K562 (cell line): Measurements from ENCODE around the gene SGTB. TPM values are rescaled to one million over a fixed set of nuclear protein-coding genes. Genes with fewer than 3 reads are reported as not detected.
A peak's percentile ranks its signal among the peaks of the same experiment; 100 is the strongest.

Experiments used
- ATAC-seq: fragments of 200-7000 bp; cut with Tn5 transposase; 3 replicates; pipeline ENCODE4 v1.9.1; 2020; ENCODE audit warnings: moderate library complexity
- BruUV-seq: library from RNA; stranded (reverse); fragments of 400-500 nt; replicated peaks from 2 replicates; lab custom pipeline; 2021; lab: Mats Ljungman, UMichigan
- CTCF ChIA-PET: fragments of 300-600 bp; formaldehyde crosslinking; extraction: SDS; loops from one replicate; lab custom pipeline; 2021; ENCODE audit warnings: low intra/inter-chr PET ratio; lab: Yijun Ruan, JAX
- POLR2A ChIA-PET: fragments of 300-600, 350-650 bp; sonication (Branson Sonifier 250); formaldehyde crosslinking; extraction: SDS; loops from one replicate; lab custom pipeline; 2021; ENCODE audit warnings: antibody characterized with exemption, inconsistent platforms; lab: Yijun Ruan, JAX
- DNase-seq, 4 experiments: peaks; one replicate each; pipeline versions ENCODE4 v3.0.0 to v3.0.0-alpha.2; 2011 to 2018; ENCODE audit warnings: low spot score in 3 of 4, mixed read lengths in 3 of 4; ENCODE audit errors: extremely low read depth in 1 of 4
- FAIRE-seq: peaks from 2 replicates; lab custom pipeline; 2011; peaks lifted over from hg19 to GRCh38; lab: Jason Lieb, UNC
- H2AFZ ChIP-seq: 2 replicates; pipeline ENCODE4 v1.6.0; 2011; ENCODE audit warnings: low read depth, low read length, control low read depth, inconsistent platforms
- H3K27ac ChIP-seq: fragments of 200-600 bp; 3 replicates; pipeline ENCODE4 v1.8.0; 2011; ENCODE audit warnings: low read depth, mild to moderate bottlenecking, control low read depth, inconsistent platforms, low read length, moderate library complexity, mixed read lengths; ENCODE audit errors: extremely low read depth
- H3K27me3 ChIP-seq, 2 experiments: fragments of 300-600 bp in 1 of 2; 2 replicates in 1 of 2; 3 replicates in 1 of 2; pipeline versions ENCODE4 v1.6.0 to v1.8.0; 2011; ENCODE audit warnings: inconsistent platforms in 2 of 2, low read length in 2 of 2, mild to moderate bottlenecking in 1 of 2, mixed read lengths in 1 of 2, moderate library complexity in 1 of 2; ENCODE audit not compliant: control insufficient read depth in 2 of 2, insufficient read depth in 2 of 2
- H3K36me3 ChIP-seq: fragments of 300-600 bp; 3 replicates; pipeline ENCODE4 v1.8.0; 2011; ENCODE audit warnings: mild to moderate bottlenecking, low read length, inconsistent platforms; ENCODE audit not compliant: control insufficient read depth, insufficient read depth
- H3K4me1 ChIP-seq, 2 experiments: fragments of 200-600 bp in 1 of 2; replicated peaks in 1 of 2; 2 replicates in 1 of 2; 3 replicates in 1 of 2; pipeline versions ENCODE4 v1.5.1 to v1.8.0; 2011; ENCODE audit warnings: inconsistent platforms in 2 of 2, low read length in 2 of 2, mild to moderate bottlenecking in 1 of 2, mixed read lengths in 1 of 2, moderate library complexity in 1 of 2; ENCODE audit not compliant: control insufficient read depth in 2 of 2, insufficient read depth in 2 of 2
- H3K4me2 ChIP-seq: 2 replicates; pipeline ENCODE4 v1.6.1; 2011; ENCODE audit warnings: low read length, control low read depth, inconsistent platforms, mixed read lengths; ENCODE audit not compliant: insufficient read depth
- H3K4me3 ChIP-seq: fragments of 200-600 bp; sonication (generic), shearing (Covaris generic); 2 replicates; pipeline ENCODE4 v1.5.1; 2016; ENCODE audit warnings: control low read depth, inconsistent platforms
- H3K79me2 ChIP-seq: fragments of 200-600 bp; 3 replicates; pipeline ENCODE4 v1.8.0; 2011; ENCODE audit warnings: low read length, inconsistent platforms; ENCODE audit not compliant: control insufficient read depth, insufficient read depth
- H3K9ac ChIP-seq, 2 experiments: 2 replicates each; pipeline versions ENCODE4 v1.6.0 to v1.6.1; 2011; ENCODE audit warnings: low read depth in 2 of 2, low read length in 2 of 2, control low read depth in 1 of 2, inconsistent platforms in 1 of 2, mild to moderate bottlenecking in 1 of 2, mixed read lengths in 1 of 2; ENCODE audit not compliant: insufficient read depth in 1 of 2
- H3K9me1 ChIP-seq: one replicate; pipeline ENCODE4 v1.6.0; 2011; ENCODE audit warnings: inconsistent platforms, mild to moderate bottlenecking, low read length, moderate library complexity; ENCODE audit not compliant: control insufficient read depth, insufficient read depth
- H3K9me3 ChIP-seq: replicated peaks from 2 replicates; pipeline ENCODE4 v1.5.1; 2011; ENCODE audit warnings: low read depth, low read length, inconsistent platforms; ENCODE audit not compliant: control insufficient read depth, insufficient read depth
- H4K20me1 ChIP-seq: replicated peaks from 2 replicates; pipeline ENCODE4 v1.6.1; 2011; ENCODE audit warnings: low read length, inconsistent platforms, mixed read lengths; ENCODE audit not compliant: control insufficient read depth, insufficient read depth
- CTBP1 ChIP-seq: fragments of 450-650 bp; IDR thresholded peaks from 2 replicates; pipeline ENCODE4 v1.6.1; 2016; ENCODE audit warnings: borderline replicate concordance
- HSF4 ChIP-seq: fragments of 250-450 bp; sonication (Bioruptor Pico); IDR thresholded peaks from 2 replicates; pipeline ENCODE4 v2.1.2; 2022; ENCODE audit warnings: mild to moderate bottlenecking, moderate library complexity, borderline replicate concordance
- KLF16 ChIP-seq: IDR thresholded peaks from 2 replicates; pipeline ENCODE4 v1.6.1; 2016; ENCODE audit warnings: antibody characterized with exemption
- NUFIP1 ChIP-seq: fragments of 450-650 bp; IDR thresholded peaks from 2 replicates; pipeline ENCODE4 v1.6.1; 2018; ENCODE audit not compliant: partially characterized antibody
- PHF20 ChIP-seq: fragments of 450-650 bp; IDR thresholded peaks from 2 replicates; pipeline ENCODE4 v1.6.1; 2018; ENCODE audit not compliant: partially characterized antibody
- RBM17 ChIP-seq: fragments of 200-400 bp; formaldehyde crosslinking; IDR thresholded peaks from 2 replicates; pipeline ENCODE4 v1.6.1; 2017; ENCODE audit warnings: low read depth, mild to moderate bottlenecking, low read length, borderline replicate concordance
- ZNF764 ChIP-seq: fragments of 250-450 bp; sonication (Bioruptor Pico); IDR thresholded peaks from 2 replicates; pipeline ENCODE4 v1.4.0; 2020; ENCODE audit warnings: low read depth, mild to moderate bottlenecking, moderate library complexity
- WGBS: fragments of 100-300 bp; shearing (Covaris generic); methylation state at CpG from one replicate; pipeline ENCODE4 v1.1.6; 2016; ENCODE audit warnings: low coverage, mixed read lengths; ENCODE audit not compliant: insufficient coverage; ENCODE audit errors: missing lambda C conversion rate; 5-methylcytosine and 5-hydroxymethylcytosine counted together
- in situ Hi-C: fragments of 300-500 bp; cut with MboI; formaldehyde crosslinking; loops from 4 replicates; pipeline ENCODE4 v1.15.0; 2018; ENCODE audit warnings: inconsistent platforms, mixed read lengths
- intact Hi-C: fragments of 100-400 bp; cut with micrococcal nuclease; formaldehyde crosslinking; loops from 2 replicates; pipeline ENCODE4 v1.14.2; 2022
- polyA plus RNA-seq, 8 experiments: library from polyadenylated mRNA; depleted of rRNA in 4 of 8; stranded (reverse) in 5 of 8; unstranded in 3 of 8; fragments of >200 nt; fragmentation: Nextera tagmentation in 2 of 8; fragmentation: Illumina TruSeq in 1 of 8; extraction: Ambion mirVana in 2 of 8; extraction: Trizol in 1 of 8; gene quantifications; 2 replicates each; pipeline versions ENCODE4 v1.2.1 to v1.2.3, GENCODE V29; 2011 to 2014; ENCODE audit warnings: inconsistent platforms in 1 of 8, missing spikeins in 1 of 8
- total RNA-seq, 7 experiments: library from RNA; depleted of rRNA in 6 of 7; stranded (reverse); fragments of >200 nt in 6 of 7; fragmentation: Illumina TruSeq in 2 of 7; extraction: Trizol in 2 of 7; gene quantifications; 2 replicates each; pipeline versions ENCODE4 v1.2.1 to v1.2.3, GENCODE V29; 2011 to 2021; ENCODE audit warnings: low replicate concordance in 1 of 7
- TF ChIP-seq, protein P1 (sequence below): fragments of 450-650 bp; IDR thresholded peaks from 2 replicates; pipeline ENCODE4 v1.7.0; 2016; ENCODE audit warnings: borderline replicate concordance
- TF ChIP-seq, protein P2 (sequence below): fragments of 250-450 bp; sonication (Bioruptor Pico); IDR thresholded peaks from 2 replicates; pipeline ENCODE4 v1.8.0; 2021; ENCODE audit warnings: borderline replicate concordance, mild to moderate bottlenecking, moderate library complexity; ENCODE audit not compliant: poor library complexity, severe bottlenecking
- TF ChIP-seq, protein P3 (sequence below), 2 experiments: fragments of 450-650 bp in 1 of 2; sonication (generic) in 1 of 2; formaldehyde crosslinking; conservative IDR thresholded peaks; 2 replicates each; pipeline versions ENCODE4 v1.4.0 to v1.8.1; 2020 to 2022; ENCODE audit warnings: mild to moderate bottlenecking in 1 of 2, missing genetic modification reagents in 1 of 2
- TF ChIP-seq, protein P4 (sequence below): fragments of 250-450 bp; sonication (Bioruptor Pico); IDR thresholded peaks from 2 replicates; pipeline ENCODE4 v1.4.0; 2020; ENCODE audit warnings: borderline replicate concordance

SGTB gene
- total and polyA plus RNA-seq, 9 of the 15 experiments (the other 6 are each of a cell fraction or from before 2014, with no cell fraction given): 1.3 to 8.4 (median 4.8) TPM

DNA sequence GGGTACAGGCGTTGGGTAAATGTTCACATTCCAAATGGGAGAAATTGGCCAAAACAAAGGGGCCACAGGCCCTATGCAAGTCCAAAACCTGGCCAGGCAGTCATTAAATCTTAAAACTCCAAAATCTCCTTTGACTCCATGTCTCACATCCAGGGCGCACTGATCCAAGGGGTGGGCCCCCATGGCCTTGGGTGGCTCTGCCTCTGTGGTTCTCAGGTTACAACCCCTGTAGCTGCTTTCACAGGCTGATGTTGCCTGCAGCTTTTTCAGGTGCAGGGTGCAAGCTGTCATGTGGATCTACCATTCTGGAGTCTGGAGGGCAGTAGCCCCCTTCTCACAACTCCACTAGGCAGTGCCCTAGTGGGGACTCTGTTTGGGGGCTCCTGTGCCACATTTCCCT, 44.9 kb upstream of the SGTB start (continued):
- TF ChIP-seq, protein P1, sequence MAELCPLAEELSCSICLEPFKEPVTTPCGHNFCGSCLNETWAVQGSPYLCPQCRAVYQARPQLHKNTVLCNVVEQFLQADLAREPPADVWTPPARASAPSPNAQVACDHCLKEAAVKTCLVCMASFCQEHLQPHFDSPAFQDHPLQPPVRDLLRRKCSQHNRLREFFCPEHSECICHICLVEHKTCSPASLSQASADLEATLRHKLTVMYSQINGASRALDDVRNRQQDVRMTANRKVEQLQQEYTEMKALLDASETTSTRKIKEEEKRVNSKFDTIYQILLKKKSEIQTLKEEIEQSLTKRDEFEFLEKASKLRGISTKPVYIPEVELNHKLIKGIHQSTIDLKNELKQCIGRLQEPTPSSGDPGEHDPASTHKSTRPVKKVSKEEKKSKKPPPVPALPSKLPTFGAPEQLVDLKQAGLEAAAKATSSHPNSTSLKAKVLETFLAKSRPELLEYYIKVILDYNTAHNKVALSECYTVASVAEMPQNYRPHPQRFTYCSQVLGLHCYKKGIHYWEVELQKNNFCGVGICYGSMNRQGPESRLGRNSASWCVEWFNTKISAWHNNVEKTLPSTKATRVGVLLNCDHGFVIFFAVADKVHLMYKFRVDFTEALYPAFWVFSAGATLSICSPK: no peak
- TF ChIP-seq CTBP1 (no peak), ZNF764 (CRISPR knock-in tag) (no peak), RBM17 (no peak)
- TF ChIP-seq, all 486 proteins: peak for 0

DNA sequence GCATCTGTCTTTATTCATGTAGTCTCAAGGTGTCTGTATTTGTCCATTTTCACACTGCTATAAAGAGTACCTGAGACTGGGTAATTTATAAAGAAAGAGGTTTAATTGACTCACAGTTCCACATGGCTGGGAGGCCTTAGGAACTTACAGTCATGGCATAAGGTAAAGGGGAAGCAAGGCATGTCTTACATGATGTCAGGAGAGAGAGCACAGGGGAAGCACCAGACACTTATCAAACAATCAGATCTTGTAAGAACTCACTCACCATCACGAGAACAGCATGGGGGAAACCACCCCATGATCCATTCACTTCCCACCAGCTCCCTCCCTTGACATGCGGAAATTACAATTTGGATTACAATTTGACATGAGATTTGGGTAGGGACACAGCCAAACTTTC, 44.3 kb upstream of the SGTB start:
- DNase-seq (no peak), ATAC-seq (no peak), FAIRE-seq (peak; percentile 64)
- intact Hi-C loops: no loop called here
- Histone ChIP-seq H3K9me1 (no peaks in the 10 kb centered on the region), H3K4me2 (no peak overlapping the region), H3K4me3 (no peak overlapping the region), H3K27ac (no peak overlapping the region), H3K79me2 (no peaks in the 10 kb centered on the region), H3K27me3 (no peaks in the 10 kb centered on the region), H3K9ac (no peak overlapping the region), H2AFZ (no peak overlapping the region), H3K9me3 (no peaks in the 10 kb centered on the region; the same call in 1 of the 2 replicates), H3K36me3 (peaks cover 21% of the 10 kb centered on the region; the same call in 2 of the 3 replicates), H3K4me1 (no peaks in the 10 kb centered on the region), H4K20me1 (no peaks in the 10 kb centered on the region)
- BruUV-seq: no TSS peak
- 77% methylated on average over 2 of the region's 2 CpGs for WGBS
- ChIA-PET CTCF (no interaction called here), POLR2A (no interaction called here)
- TF ChIP-seq, protein P2, sequence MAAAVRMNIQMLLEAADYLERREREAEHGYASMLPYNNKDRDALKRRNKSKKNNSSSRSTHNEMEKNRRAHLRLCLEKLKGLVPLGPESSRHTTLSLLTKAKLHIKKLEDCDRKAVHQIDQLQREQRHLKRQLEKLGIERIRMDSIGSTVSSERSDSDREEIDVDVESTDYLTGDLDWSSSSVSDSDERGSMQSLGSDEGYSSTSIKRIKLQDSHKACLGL (CRISPR knock-in tag): no peak
- TF ChIP-seq KLF16 (no peak), PHF20 (no peak), HSF4 (no peak), NUFIP1 (no peak)
- TF ChIP-seq, protein P3, sequence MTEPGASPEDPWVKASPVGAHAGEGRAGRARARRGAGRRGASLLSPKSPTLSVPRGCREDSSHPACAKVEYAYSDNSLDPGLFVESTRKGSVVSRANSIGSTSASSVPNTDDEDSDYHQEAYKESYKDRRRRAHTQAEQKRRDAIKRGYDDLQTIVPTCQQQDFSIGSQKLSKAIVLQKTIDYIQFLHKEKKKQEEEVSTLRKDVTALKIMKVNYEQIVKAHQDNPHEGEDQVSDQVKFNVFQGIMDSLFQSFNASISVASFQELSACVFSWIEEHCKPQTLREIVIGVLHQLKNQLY (CRISPR knock-in tag; conservative IDR thresholded peaks at IDR 0.05): no peak
- TF ChIP-seq, protein P4, sequence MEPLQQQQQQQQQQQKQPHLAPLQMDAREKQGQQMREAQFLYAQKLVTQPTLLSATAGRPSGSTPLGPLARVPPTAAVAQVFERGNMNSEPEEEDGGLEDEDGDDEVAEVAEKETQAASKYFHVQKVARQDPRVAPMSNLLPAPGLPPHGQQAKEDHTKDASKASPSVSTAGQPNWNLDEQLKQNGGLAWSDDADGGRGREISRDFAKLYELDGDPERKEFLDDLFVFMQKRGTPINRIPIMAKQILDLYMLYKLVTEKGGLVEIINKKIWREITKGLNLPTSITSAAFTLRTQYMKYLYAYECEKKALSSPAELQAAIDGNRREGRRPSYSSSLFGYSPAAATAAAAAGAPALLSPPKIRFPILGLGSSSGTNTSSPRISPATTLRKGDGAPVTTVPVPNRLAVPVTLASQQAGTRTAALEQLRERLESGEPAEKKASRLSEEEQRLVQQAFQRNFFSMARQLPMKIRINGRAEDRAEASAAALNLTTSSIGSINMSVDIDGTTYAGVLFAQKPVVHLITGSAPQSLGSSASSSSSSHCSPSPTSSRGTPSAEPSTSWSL (CRISPR knock-in tag): no peak
- in situ Hi-C loops: no loop called here
